Upper lobe of left lung (tissue), 6 donors: ENCODE results near the gene LILRB5. TPM values are rescaled to one million over a fixed set of nuclear protein-coding genes. Genes with fewer than 3 reads are reported as not detected.

Experiments used
- ATAC-seq, 2 donors: fragments of 200-7000 bp; cut with Tn5 transposase; one replicate each; pipeline ENCODE4 v1.9.1; 2022; ENCODE audit warnings: mild to moderate bottlenecking in 2 of 2, moderate library complexity in 2 of 2; ENCODE audit not compliant: low FRiP score in 2 of 2
- DNase-seq, 2 donors: peaks; one replicate each; pipeline ENCODE4 v3.0.0-alpha.2; 2019 to 2020
- H3K27ac ChIP-seq, 4 donors: fragments of 200-600 bp; sonication (generic); one replicate each; pipeline ENCODE4 v1.5.1; 2016 to 2019
- H3K27me3 ChIP-seq, 4 donors: fragments of 200-600 bp; sonication (generic); one replicate each; pipeline ENCODE4 v1.5.1; 2017 to 2019
- H3K36me3 ChIP-seq, 4 donors: fragments of 200-600 bp; sonication (generic); one replicate each; pipeline ENCODE4 v1.5.1; 2016 to 2019
- H3K4me1 ChIP-seq, 4 donors: fragments of 200-600 bp; sonication (generic); one replicate each; pipeline ENCODE4 v1.5.1; 2018 to 2019
- H3K4me3 ChIP-seq, 4 donors: fragments of 200-600 bp; sonication (generic); one replicate each; pipeline ENCODE4 v1.5.1; 2017 to 2019; ENCODE audit warnings: mild to moderate bottlenecking in 2 of 4, moderate library complexity in 1 of 4
- H3K9me3 ChIP-seq, 4 donors: fragments of 200-600 bp; sonication (generic); one replicate each; pipeline ENCODE4 v1.5.1; 2018 to 2019
- CTCF ChIP-seq, 6 experiments: fragments of 450-650 bp in 4 of 6; fragments of 200-600 bp in 2 of 6; sonication (generic) in 2 of 6; IDR thresholded peaks; one replicate each; pipeline ENCODE4 v1.5.1; 2016 to 2019; ENCODE audit warnings: antibody characterized with exemption in 6 of 6
- EP300 ChIP-seq, 4 donors: sonication (generic); formaldehyde crosslinking; IDR thresholded peaks; one replicate each; pipeline ENCODE4 v1.5.1; 2017; ENCODE audit warnings: antibody characterized with exemption in 4 of 4, control low read depth in 2 of 4
- POLR2A ChIP-seq, 4 donors: fragments of 450-650 bp; IDR thresholded peaks; one replicate each; pipeline ENCODE4 v1.5.1; 2016 to 2017; ENCODE audit warnings: antibody characterized with exemption in 4 of 4, mild to moderate bottlenecking in 2 of 4
- POLR2AphosphoS5 ChIP-seq, 2 donors: sonication (generic); formaldehyde crosslinking; IDR thresholded peaks; one replicate each; pipeline ENCODE4 v1.5.1; 2017; ENCODE audit warnings: antibody characterized with exemption in 2 of 2
- WGBS, 2 donors: methylation state at CpG; one replicate each; pipeline ENCODE4 v1.1.5; 2017 to 2018; 5-methylcytosine and 5-hydroxymethylcytosine counted together
- total RNA-seq, 6 donors: library from RNA; depleted of rRNA in 4 of 6; stranded (reverse); fragments of >200 nt in 4 of 6; gene quantifications; one replicate each; pipeline versions ENCODE4 v1.1.0 to v1.2.1, GENCODE V29; 2016 to 2021
- donor health status: DM: no; HTN: no; CAD: no; lungs with moderate emphysema.
- donor health status: DM: no; HTN: yes; CAD: no; lungs with severe emphysema.

Gene LILRB5
- total RNA-seq, 6 donors from 2014 or later: 5.1 to 54.5 (median 10.0) TPM

- TF ChIP-seq POLR2AphosphoS5 (IDR thresholded peaks at IDR 0.05) (no peak), CTCF (IDR thresholded peaks at IDR 0.05) (peak in 1 of 6 experiments; percentile 12), POLR2A (IDR thresholded peaks at IDR 0.05) (no peak), EP300 (IDR thresholded peaks at IDR 0.05) (no peak)
- no peaks in the 10 kb centered on the region for H3K9me3 ChIP-seq
- H3K36me3 ChIP-seq: peaks cover 1 to 30% (median 16%) of the 10 kb centered on the region in 4 donors
- DNase-seq (no peak), ATAC-seq (no peak)
- 71 to 81% methylated on average over 12 of the region's 12 CpGs for WGBS, 2 donors
- H3K27ac ChIP-seq: peak overlapping the region; percentile 91 to 96 (median 95)
- H3K27me3 ChIP-seq: no peaks in the 10 kb centered on the region
- H3K4me3 ChIP-seq: peak overlapping the region in 2 of 4 donors; percentile 2 to 29
- H3K4me1 ChIP-seq: peaks cover 39 to 54% (median 53%) of the 10 kb centered on the region in 4 donors
Measured at GRCh38 chr19:54211235-54211634, 45.8 kb downstream of the LILRB5 start.

- H3K4me3 ChIP-seq: peak overlapping the region in 3 of 4 donors; percentile 12 to 29 (median 17)
- H3K27me3 ChIP-seq: no peaks in the 10 kb centered on the region
- peak; percentile 84 to 88 for TF ChIP-seq POLR2AphosphoS5 (IDR thresholded peaks at IDR 0.05)
- peak in 2 of 4 donors; percentile 76 to 96 for TF ChIP-seq EP300 (IDR thresholded peaks at IDR 0.05)
- peak in 2 of 4 donors; percentile 45 to 79 for TF ChIP-seq POLR2A (IDR thresholded peaks at IDR 0.05)
- no peak for TF ChIP-seq CTCF (IDR thresholded peaks at IDR 0.05)
- WGBS, 2 donors: 10 to 23% methylated on average over 10 of the region's 10 CpGs
- peaks cover 48 to 67% (median 65%) of the 10 kb centered on the region in 4 donors for H3K4me1 ChIP-seq
- ATAC-seq: peak; percentile 74 to 88
- DNase-seq: peak in 1 of 2 donors; percentile 95
- peaks cover 3 to 39% (median 29%) of the 10 kb centered on the region in 4 donors for H3K36me3 ChIP-seq
- no peaks in the 10 kb centered on the region for H3K9me3 ChIP-seq
- H3K27ac ChIP-seq: peak overlapping the region; percentile 91 to 96 (median 95)
Measured at GRCh38 chr19:54209811-54210494, 47.1 kb downstream of the LILRB5 start.

GRCh38 chr19:54209058-54209810, 47.8 kb downstream of the LILRB5 start:
- DNase-seq: peak in 1 of 2 donors; percentile 86
- ATAC-seq: peak; percentile 1 to 5
- Histone ChIP-seq H3K36me3 (peaks cover 3 to 46% (median 35%) of the 10 kb centered on the region in 4 donors), H3K4me1 (peaks cover 55 to 73% (median 72%) of the 10 kb centered on the region in 4 donors), H3K27me3 (no peaks in the 10 kb centered on the region), H3K4me3 (no peak overlapping the region), H3K9me3 (no peaks in the 10 kb centered on the region), H3K27ac (peak overlapping the region; percentile 91 to 96 (median 95))
- TF ChIP-seq CTCF (IDR thresholded peaks at IDR 0.05) (no peak), POLR2AphosphoS5 (IDR thresholded peaks at IDR 0.05) (no peak), POLR2A (IDR thresholded peaks at IDR 0.05) (no peak), EP300 (IDR thresholded peaks at IDR 0.05) (no peak)
- WGBS, 2 donors: 58 to 59% methylated on average over 12 to 20 of the region's 24 CpGs

- WGBS, 2 donors: 80% methylated on average over 8 of the region's 8 CpGs
- peaks cover 61 to 78% (median 76%) of the 10 kb centered on the region in 4 donors for H3K4me1 ChIP-seq
- H3K27me3 ChIP-seq: no peaks in the 10 kb centered on the region
- DNase-seq (no peak), ATAC-seq (no peak)
- no peaks in the 10 kb centered on the region for H3K9me3 ChIP-seq
- no peak for TF ChIP-seq POLR2AphosphoS5 (IDR thresholded peaks at IDR 0.05)
- no peak for TF ChIP-seq EP300 (IDR thresholded peaks at IDR 0.05)
- TF ChIP-seq CTCF (IDR thresholded peaks at IDR 0.05): no peak
- TF ChIP-seq POLR2A (IDR thresholded peaks at IDR 0.05): no peak
- peaks cover 3 to 51% (median 40%) of the 10 kb centered on the region in 4 donors for H3K36me3 ChIP-seq
- H3K27ac ChIP-seq: peak overlapping the region; percentile 91 to 96 (median 95)
- peak overlapping the region in 1 of 4 donors; percentile 10 for H3K4me3 ChIP-seq
Measured at GRCh38 chr19:54208784-54209057, 48.4 kb downstream of the LILRB5 start.
